NK-92 treated with Interleukin-12 subunit alpha and Interleukin-12 subunit beta, amount 100 ng/mL, for 24 hours (cell line): ENCODE data around the gene XXYLT1.
"Not testable (repeated sequence)": the region's sequence is repeated elsewhere in the genome, so short reads cannot be mapped to it uniquely, and the experiment has no call there.

Experiments used
- DNase-seq: peaks from one replicate; lab custom pipeline; 2025; lab: John Stamatoyannopoulos, UW

Gene XXYLT1

DNA sequence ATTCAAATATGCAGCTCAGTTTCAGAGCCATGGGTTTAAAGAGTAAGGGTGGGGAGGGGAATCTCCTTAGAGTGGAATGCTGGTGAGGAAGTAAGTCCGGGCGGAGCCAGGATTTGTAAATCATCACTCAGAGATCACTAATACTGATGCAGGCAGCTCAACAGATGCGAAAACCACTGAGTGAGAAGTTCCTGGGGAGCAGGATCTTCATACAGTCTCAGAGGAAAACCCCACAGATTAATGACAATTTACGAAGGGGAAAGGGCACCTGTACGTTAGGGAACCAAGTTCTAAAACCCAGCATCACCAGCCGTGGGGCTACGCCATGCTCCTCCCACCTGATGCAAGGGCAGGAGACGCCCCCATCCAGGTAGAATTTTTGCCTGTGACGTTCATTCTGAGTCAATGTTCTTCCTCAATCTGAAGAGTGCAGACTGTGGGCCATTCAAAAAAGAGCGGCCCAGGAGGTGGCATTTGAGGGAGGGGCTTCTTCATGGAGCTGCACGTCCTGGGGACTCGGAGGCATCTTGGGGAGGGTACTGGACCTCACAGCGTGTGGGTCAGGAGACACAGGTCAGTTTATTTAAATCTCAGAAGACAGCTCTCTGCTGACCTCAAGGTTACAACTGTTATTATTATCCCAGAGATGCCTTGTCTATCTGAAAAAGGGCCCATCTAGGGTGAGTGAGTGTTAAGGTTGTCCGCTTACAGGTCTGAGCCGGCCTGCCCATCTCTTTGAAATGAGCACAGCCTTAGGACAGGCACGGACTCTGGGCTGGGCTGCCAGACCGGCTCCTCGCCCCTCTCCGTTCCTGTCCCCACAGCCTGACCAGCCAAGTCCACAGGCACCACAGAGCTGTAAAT, 228.0 kb downstream of the XXYLT1 start:
- no peak for DNase-seq

DNA sequence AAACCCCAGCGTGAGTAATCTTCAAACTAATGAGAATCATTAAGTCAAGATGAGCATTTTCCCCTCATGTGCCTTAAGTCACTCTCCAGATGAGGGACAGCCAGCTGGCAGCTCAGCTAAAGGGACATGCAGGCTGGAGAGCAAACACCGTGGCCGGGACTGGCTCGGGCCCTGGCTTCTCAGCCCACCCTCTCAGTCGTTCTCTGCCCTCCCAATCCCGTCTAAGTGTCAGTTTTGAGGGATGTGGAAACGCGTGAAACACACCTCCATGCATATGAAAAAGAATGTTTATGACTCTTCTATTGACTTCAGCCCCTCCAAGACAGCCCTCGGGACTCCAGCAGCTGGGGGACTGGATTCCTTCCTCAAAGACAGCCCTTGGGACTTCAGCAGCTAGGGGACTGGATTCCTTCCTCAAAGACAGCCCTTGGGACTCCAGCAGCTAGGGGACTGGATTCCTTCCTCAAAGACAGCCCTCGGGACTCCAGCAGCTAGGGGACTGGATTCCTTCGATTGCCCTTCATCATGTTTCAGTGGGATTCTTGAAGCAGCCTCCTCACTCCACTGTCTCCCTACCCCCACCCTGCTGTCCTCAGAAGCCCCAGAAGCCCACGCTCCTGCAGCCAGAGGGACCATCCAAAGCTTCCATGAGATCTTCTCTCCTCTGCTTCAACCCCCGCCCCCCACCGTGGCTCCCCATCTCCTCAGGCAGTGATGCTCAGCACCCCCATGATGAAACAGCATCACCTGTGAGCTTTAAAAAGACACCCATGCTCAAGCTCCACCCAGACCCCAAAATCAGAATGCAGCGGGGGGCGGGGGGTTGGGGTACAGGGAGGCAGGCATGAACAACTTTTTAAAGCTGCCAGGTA, 228.9 kb downstream of the XXYLT1 start:
- DNase-seq: no peak

DNA sequence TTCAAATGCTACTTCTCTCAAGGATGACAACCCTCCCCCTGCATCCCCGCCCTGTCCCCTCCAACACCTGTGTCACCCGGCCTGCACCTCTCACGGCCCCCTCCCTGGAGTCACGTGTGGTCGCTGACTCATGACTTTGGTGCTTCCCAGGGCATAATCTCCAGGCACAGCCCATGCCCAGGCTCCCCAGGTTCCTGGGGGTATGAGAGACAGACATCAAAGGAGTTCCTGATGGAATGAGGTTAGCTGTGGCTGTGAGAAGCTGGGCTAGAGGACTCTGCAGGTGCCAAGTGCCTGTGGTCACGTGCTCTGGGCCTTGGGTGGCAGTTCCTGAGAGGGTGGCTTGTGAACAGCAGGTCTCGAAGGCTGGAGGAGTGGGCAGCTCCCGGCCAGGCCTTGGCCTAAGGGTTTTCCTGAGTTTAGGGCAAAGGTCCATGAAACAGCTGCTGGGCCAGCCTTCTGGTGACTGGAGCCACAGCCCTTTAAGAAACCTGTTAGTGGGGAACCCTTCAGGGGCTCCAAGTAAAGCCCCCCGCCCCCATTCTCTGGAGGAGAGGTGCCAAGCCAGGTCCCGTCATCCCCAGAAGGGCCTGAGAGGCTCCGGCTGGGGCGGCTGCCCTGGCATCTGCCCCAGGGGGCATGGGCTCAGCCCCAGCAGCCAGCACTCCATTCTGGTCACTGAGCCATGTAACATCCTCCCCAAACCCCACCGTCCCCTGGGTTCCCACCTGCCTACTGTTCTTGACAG, 230.0 kb downstream of the XXYLT1 start:
- no peak for DNase-seq

DNA sequence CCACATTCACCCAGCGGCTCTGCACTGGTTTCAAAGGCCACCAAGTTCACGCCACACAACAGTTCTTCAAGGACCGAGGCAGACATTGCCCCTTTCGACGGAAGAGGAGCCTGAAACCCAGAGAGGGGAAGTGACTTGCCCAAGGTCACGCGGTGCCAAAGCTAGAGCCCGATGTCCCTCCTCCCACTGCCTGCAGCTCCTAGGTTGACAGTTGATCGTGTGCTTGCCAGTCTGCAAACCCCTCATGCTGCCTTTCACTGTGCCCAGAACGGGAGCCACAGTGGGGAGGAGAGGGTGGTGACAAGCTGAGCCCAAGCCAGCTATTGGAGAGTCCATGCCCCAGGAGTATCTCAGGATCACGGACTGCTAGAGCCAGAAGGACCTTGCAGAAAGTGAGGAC, 230.9 kb downstream of the XXYLT1 start:
- no peak for DNase-seq

DNA sequence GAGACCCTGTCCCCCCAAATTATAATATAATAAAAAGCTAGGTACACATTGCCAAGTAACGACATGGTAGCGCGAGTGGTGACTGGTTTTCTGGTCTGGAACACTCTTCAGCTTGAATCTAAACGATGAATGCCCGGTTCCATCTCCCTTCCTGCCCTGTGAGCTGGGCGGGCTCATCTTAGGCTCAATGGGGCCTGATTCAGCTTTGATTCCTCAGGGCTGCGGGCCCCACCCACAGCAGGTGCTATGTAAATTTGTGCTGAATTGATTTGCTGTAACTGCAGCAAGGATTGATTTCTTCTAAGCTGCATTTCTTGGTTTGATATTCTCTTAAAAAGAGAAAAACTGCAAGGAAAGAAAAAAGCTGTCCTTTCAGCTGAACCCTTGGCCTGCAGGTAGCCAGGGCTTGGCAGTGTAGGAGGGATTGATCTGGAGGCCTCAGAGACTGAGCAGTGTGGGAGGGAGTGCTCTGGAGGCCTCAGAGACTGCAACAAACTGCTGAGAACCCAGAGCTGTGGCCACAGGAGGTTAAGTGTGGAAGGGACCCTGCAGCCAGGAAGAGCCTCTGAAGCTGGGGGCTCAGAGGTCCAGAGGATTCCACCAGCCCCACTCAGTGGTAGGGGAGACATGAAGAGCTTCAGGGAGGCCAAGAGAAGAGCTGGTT, 231.6 kb downstream of the XXYLT1 start:
- no peak for DNase-seq

DNA sequence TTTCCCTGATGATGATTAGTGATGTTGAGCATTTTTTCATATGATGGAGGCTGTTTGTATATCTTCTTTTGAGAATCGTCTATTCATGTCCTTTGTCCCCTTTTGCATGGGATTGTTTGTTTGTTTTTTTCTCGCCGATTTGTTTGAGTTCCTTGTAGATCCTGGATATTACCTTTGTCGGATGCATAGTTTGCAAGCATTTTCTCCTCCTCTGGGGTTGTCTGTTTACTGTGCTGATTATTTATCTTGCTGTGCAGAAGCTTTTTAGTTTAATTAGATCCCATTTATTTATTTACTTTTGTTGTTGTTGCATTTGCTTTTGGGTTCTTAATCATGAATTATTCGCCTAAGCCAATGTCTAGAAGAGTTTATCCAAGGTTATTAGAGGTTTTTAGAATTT, 232.8 kb downstream of the XXYLT1 start:
- DNase-seq: no peak

DNA sequence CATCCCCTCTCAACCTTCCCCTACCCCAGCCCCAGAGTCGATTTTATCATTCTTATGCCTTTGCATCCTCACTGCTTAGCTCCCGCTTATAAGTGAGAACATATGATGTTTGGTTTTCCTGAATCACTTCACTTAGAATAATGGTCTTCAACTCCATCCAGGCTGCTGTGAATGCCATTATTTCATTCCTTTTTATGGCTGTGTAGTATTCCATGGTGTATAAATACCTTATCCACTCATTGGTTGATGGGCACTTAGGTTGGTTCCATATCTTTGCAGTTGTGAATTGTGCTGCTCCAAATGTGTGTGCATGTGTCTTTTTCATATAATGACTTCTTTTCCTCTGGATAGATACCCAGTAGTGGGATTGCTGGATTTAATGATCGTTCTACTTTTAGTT, 233.4 kb downstream of the XXYLT1 start:
- not testable (repeated sequence) for DNase-seq

DNA sequence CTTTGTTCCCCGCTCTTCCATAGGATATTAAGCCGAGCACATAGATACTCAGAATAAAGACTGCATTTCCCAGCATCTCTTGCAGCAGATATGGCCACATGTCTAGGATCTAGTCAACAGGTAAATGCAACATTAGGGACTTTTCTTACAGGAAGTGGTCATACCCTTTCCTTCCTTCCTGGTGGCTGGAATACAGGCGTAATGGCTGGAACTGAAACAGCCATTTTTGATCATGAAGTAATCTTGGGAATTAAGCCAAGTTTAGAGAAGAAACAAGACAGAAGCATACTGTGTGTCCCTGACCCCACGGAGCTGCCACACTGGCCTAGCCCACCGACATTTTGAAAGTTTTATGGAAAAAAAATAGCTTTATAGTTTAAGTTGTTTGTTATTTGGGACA, 234.0 kb downstream of the XXYLT1 start:
- no peak for DNase-seq

DNA sequence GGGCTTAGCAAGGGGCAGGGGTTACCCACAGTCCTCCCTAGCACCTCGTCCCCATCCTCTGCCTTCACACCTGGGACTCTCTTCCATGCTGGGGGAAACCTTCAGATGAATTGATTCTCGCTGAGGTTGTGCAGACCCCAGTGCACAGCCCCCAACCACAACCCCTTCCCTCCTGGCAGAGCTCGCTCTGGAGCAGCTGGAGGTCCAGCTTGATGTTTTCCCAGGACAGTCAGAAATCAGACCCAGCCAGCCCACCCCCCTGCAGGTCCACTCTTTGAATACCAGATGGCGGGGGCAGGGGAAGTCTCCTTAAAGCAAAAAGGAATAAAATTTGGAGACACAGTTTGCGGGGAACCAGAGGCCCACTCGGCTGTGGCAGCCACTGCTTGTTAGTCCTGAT, 234.4 kb downstream of the XXYLT1 start:
- no peak for DNase-seq

DNA sequence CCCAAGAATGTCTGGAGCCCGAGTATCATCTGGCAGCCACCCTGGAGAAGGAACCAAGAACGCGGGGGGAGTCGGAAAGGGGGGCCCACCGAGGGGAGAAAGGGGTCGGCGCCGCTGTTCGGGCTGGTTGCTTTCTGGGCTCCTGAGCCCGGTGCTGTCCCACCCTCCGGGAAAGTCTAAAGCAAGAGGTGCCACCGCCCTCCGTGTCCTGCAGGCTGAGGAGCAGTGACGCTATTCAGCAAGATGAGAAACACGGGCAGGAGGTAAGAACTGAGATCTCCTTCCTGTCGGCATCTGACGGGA, 234.8 kb downstream of the XXYLT1 start:
- DNase-seq: no peak

DNA sequence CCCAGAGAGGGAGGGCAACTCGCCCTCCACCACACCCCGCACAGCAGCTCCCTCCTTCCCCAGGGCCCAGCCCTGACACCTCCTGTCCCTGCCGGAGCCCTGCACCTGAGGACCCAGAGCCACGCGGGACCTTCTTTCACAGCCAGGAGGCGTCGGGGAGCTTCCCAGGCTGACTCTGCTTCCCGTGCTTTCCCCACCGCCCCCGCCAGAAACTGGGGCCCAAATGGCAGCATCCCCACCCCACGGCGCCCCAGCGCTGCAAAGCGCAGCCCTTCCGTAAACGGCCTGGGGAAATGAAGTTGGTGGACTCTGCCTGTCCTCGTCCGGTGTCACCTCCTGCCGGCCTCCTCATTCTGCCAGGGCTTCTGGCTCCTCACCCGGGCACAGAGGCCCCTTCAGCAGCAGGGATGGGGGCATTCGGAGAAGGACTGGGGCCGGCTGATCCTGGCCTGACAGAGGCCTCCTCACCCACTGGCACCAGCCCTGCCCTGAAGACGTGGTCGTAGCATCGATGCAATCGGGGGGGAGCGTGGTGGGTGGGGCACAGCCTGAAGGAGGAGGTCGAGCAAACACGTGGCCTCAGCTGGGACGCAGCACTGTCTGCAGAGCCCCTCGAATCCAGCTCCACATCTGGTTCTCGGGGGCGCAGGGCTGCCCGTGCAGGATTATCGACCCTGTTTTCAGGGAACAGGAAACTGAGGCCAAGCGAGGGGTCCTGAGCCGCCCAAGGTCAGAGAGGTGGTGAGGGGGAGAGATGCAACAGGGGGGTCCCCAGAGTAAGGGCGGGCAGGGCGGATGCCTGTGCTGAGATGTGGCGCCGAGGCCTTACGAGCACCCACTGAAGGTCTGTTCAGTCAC, 235.4 kb downstream of the XXYLT1 start:
- DNase-seq: no peak

DNA sequence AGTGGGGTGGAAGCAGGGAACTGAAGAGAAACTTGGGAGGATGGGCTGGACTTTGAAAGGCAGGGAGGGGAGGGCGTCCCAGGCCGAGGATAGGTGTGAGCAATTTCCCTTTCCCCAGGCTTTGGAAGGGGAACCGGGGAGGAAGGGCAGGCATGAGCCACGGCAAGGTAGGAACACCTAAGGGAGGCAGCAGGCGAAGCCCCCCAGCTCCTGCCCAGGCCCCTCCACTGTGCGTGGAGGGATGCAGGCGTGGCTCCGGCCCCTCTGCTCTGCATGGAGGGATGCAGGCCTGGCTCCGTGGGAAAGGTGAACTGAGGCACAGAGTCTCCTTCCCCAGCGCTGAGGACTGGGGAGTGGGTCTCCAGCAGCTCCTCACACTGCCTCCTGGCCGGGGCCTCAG, 236.4 kb downstream of the XXYLT1 start:
- no peak for DNase-seq

DNA sequence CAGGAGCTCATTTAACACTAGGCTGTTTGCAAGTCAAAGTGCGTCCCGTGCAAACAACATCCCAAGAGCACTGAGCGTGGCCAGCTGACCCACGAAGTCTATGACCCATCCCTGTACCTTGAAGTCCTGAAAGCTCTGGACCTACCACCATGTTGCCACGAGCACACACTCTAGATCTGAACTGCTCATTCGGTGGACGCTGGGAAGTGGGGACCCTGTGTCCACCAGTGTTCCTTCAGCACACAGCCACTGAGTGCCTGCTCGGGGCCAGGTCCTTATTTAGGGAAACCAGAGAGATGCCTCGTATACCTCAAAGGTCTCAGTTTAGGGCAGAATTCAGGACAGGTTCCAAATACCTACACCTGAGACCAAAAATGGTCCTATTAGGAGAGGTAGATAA, 236.9 kb downstream of the XXYLT1 start:
- no peak for DNase-seq

DNA sequence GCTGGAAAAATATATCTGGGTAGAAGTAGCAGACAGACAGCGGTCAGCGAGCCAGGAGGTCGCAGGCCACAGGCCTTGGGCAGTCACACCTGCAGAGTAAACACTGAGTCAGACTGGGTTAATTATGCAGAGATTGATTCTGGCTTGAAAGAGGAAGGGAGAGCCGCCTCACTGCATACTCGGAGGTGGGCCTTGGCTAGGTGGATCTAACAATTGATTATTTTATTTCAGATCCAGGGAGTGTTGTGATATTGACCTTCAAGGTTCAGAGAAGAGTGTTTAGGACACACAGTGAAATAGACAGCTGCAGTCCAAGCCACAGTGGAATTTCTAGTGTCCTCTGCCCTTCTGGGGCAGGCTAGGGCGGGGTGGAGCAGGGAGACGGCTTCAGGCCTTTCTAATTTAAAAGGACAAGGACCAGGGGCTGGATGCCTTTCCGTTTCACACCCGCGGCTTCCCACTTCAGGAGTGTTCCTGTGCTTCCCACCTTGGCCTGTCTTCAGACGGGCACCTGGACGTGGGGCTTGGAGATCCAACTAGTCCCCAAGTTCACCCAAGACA, 237.3 kb downstream of the XXYLT1 start:
- no peak for DNase-seq

DNA sequence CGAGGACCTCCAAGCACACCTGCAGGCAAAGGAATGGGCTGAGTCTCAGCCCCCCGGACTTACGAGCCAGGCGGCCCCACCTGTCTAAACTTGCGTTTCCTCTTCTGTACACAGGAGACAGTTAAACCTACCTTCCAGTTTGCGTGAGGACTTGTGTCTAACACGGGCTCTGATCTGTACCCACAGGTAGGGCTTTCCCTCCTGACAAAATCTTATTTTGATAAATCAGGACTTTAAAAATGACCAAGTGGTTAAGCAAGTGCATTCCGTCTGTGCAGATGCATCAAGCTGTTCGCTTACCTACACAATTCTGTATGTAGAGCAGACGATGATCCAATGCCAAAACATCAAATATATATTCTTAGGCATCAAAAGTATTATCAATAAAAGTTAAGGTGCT, 238.0 kb downstream of the XXYLT1 start:
- DNase-seq: no peak

DNA sequence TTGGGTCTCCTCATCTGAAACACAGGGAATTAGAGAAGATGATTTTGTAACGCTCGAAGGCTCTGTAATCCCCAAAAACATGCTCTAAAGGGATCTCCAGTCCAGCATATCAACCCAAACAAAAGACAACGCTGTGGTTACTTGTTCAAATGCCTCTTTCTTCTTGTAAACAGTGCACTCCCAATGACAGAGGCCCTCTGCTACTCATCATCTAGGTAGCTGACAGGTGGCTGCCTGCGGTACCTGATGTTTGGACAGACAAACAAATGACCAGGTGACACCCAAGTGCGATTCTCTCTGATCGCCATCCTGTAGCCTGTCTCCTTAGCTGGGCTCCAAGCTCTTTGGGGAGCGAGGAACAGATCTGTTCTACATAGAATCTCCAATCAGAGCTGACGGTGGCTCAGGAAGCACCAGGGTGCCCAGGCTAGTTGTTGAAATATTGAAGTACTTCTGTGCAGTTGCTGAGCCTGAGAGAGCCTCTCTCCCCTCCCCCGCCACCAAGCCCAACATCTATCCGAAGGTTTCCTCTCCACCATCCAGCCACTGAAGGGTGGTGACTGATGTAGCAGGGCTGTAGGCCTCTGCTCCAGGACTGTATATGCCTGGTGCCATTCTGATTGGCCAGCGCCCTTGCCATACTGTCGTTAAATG, 238.7 kb downstream of the XXYLT1 start:
- DNase-seq: no peak

DNA sequence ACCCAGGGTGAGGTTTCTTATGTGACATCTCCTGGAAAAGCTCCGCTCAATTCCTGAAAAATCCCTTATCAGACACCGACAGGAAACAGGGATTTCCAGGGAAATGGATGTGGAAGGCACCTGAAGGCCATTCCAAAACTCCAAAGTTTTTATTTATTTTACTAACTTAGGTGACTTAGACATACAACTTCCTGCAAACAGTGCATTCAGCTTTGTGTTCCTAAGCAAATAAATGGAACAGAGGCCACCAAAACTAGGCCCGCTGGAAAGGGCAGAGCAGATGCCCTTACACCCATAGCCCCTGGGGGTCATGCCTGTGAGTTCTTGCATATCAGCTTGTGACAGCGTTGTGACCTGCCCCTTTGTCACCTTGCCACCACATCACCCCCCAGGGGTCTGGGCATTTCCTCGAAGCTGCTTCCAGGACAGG, 239.4 kb downstream of the XXYLT1 start:
- DNase-seq: no peak

DNA sequence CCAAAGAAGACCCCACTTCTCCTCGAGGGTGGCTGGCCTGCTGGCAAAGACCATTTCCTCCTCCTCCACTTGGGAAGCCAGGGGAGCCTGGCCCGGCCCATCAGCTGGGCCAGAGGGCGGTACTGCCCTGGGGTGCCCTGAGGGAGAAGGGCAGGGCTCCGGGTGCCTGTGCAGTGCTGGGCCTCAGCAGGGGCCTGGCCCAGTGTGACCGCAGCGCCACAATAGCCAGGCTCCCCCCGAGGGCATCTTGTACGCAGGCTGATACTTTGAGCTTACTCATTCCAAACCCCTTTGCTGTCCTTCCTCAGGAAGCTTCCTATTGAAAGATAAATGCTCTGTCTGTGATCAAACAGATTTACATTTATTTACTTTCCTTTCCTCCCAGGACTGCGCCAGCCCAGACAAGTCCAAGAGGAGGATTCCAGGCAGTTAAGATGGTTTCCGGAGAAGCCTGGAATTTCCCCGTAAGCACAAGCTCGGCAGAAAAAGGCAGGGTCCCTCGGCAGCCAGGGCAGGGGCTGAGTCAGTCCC, 240.1 kb downstream of the XXYLT1 start:
- no peak for DNase-seq

DNA sequence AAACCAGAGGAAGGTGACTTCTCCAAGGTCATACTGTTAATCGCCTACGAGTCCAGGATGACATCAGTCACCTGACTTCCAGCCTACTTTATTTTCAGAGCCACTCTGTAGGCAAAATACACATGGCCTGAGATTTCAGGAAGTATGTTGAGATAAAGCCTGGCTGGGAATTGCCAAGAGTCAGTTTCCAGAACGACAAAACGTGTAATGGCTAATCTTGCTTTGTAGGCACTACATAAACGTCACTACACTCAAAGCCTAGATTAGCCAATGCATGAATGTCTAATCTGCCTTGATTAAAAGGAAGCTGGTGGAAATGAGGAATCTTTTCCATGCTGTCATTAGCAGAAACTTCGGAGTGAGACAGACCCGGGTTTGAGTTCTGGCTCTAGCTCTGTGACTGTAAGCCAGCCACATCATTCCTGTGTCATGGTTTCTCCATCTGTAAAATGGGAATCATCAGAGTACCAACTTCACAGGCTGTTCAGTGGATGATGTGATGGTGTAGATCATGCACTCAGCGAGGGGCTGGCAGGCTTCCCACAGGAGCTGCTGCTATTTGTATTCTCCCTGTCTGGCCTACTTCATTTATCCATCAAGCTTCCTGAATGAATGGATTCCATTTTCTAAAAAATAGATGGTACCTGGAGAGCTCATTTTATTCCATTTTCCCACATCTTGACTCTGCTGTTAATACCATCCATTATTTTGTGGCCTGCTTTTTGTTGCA, 241.9 kb downstream of the XXYLT1 start:
- DNase-seq: no peak

DNA sequence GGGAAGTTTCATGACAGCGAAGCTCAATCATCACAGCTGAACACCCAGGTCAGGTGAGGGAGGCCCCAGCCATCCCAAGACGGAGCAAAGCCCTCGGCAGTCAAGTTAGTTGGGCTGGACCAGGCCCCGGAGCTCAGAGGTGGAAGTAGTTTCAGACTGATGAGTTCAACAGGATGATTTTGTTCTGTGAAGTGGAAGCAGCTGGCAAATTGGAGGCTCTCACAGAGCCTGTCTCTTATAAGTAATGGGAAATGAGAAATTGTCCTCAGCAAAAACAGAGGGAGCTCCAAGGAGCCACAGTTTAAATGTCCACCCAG, 245.1 kb downstream of the XXYLT1 start:
- no peak for DNase-seq
